ENCODE measurements around the gene FBN2.

The FBN2 gene

DNA sequence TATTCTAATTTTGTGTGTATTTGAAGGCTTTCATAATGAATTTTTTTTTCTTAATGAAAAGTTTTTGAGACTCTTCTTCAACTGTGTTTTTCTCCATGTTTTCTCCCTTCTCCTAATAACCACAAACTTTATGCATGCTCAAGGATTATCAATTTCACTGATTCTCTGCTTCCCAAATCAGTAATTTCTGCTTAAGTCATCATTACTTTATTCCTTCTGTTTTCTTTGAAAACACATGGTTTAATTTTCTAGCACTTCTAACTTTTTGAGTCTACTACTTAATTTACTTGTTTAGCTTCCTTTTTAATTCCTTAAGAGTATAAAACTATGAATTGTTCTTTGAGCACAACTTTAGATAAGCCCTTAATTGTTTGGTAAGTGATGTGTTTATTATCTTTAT lies 11.5 kb upstream of the FBN2 start:
- no peaks in the 10 kb centered on the region for H3K4me1 ChIP-seq (ENCODE audit: control insufficient read depth in 2 of 2, insufficient read depth in 1 of 2, low read depth in 1 of 2, low read length in 2 of 2)
- no peak overlapping the region for H2BK15ac ChIP-seq (ENCODE audit: low read length)
- H3K79me1 ChIP-seq (ENCODE audit: low read depth, low read length) = no peaks in the 10 kb centered on the region
- H2AK5ac ChIP-seq (ENCODE audit: low read depth, low read length) = no peak overlapping the region
- no peak overlapping the region for H3K27ac ChIP-seq (replicated peaks; ENCODE audit: low read length)
- no peak overlapping the region for H2BK5ac ChIP-seq (ENCODE audit: low read length)
- no peak overlapping the region for H3K18ac ChIP-seq (ENCODE audit: low read length)
- no peak overlapping the region for H4K8ac ChIP-seq (ENCODE audit: low read depth, low read length)
- H3K9ac ChIP-seq (ENCODE audit: low read depth, low read length, poor library complexity) = no peak overlapping the region
- no peak overlapping the region for H2AFZ ChIP-seq (ENCODE audit: low read length)
- no peak overlapping the region for H2BK120ac ChIP-seq (ENCODE audit: low read depth, low read length)
- no peak for DNase-seq (ENCODE audit: low spot score)
- no peak overlapping the region for H2BK12ac ChIP-seq (ENCODE audit: low read length)
- H3K4ac ChIP-seq (ENCODE audit: low read length) = no peak overlapping the region
- no peak overlapping the region for H3K4me3 ChIP-seq (ENCODE audit: low read length in 2 of 2)
- H3K27me3 ChIP-seq (ENCODE audit: control insufficient read depth in 3 of 3, insufficient read depth in 3 of 3, low read depth in 1 of 3, low read length in 3 of 3) = no peaks in the 10 kb centered on the region
- H3K4me2 ChIP-seq (ENCODE audit: insufficient read depth, low read length, poor library complexity, severe bottlenecking) = no peak overlapping the region
- no peak overlapping the region for H3K14ac ChIP-seq (ENCODE audit: low read length)
- no peak overlapping the region for H3K23ac ChIP-seq (ENCODE audit: low read depth, low read length, poor library complexity)
- no peaks in the 10 kb centered on the region for H3K36me3 ChIP-seq (replicated peaks in 1 of 2; ENCODE audit: control insufficient read depth in 2 of 2, insufficient read depth in 2 of 2, low read length in 2 of 2)
- peaks cover under 1 to 4% of the 10 kb centered on the region in 2 donors for H3K9me3 ChIP-seq (replicated peaks in 1 of 2; ENCODE audit: control insufficient read depth in 2 of 2, insufficient read depth in 1 of 2, low read depth in 1 of 2, low read length in 2 of 2)
- no peak overlapping the region for H4K91ac ChIP-seq (ENCODE audit: low read depth, low read length, poor library complexity)

DNA sequence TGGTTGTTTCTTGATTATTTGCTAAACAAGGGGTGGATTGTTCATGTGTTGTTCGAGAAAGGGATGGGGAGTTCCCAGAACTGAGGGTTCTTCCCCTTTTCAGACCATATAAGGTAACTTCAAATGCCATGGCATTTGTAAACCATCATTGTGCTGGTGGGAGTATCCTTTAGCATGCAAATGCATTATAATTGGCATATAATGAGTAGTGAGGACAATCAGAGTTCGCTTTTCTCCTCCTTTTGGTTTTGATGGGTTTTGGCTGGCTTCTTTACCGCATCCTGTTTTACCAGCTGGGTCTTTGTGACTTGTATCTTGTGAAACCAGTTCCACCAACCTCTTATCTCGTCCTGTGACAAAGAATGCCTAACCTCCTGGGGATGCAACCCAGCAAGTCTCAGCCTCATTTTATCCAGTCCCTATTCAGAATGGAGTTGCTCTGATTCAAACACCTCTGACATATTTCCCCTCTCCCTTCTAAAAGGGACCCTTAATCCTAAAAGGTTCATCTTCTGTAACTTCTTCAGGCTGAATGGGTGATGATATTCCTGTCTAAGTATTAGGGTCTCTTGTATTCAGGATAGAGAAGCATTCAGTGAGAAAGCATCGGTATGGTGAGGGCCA lies 8.7 kb upstream of the FBN2 start:
- DNase-seq (ENCODE audit: low spot score) = no peak
- H3K4me3 ChIP-seq (ENCODE audit: low read length in 2 of 2) = no peak overlapping the region
- no peak overlapping the region for H2BK15ac ChIP-seq (ENCODE audit: low read length)

DNA sequence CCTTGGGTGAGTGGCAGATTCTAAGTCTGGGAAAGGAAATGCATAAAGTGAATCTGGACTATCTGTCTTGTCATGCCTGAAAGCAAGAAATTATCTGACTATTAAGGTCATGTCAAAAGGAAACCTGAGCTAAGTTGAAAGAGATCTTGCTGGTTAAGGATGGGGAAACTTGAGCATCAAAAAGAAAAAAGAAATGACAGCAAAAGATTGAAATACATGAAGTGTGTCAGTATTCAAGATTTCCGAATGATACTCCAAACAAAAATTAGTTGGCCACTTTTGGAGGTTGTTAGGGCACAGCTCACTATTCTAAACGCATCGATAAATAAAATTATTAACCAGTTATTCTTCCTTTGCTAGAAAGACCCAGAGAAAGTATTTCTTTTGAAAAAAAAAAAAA lies 3.3 kb upstream of the FBN2 start:
- no peak overlapping the region for H3K14ac ChIP-seq (ENCODE audit: low read length)
- H3K36me3 ChIP-seq (replicated peaks in 1 of 2; ENCODE audit: control insufficient read depth in 2 of 2, insufficient read depth in 2 of 2, low read length in 2 of 2) = no peaks in the 10 kb centered on the region
- no peak overlapping the region for H3K18ac ChIP-seq (ENCODE audit: low read length)
- H2BK120ac ChIP-seq (ENCODE audit: low read depth, low read length) = no peak overlapping the region
- no peak overlapping the region for H2BK12ac ChIP-seq (ENCODE audit: low read length)
- H2AK5ac ChIP-seq (ENCODE audit: low read depth, low read length) = no peak overlapping the region
- whole genome bisulfite sequencing, 2 donors (ENCODE audit: extremely low coverage in 2 of 2, insufficient read length in 2 of 2, insufficient replicate concordance in 1 of 2) = no CpG with 5 or more reads among the region's 3 CpGs
- no peak overlapping the region for H3K23ac ChIP-seq (ENCODE audit: low read depth, low read length, poor library complexity)
- no peaks in the 10 kb centered on the region for H3K4me1 ChIP-seq (ENCODE audit: control insufficient read depth in 2 of 2, insufficient read depth in 1 of 2, low read depth in 1 of 2, low read length in 2 of 2)
- no peak overlapping the region for H3K9ac ChIP-seq (ENCODE audit: low read depth, low read length, poor library complexity)
- H3K4ac ChIP-seq (ENCODE audit: low read length) = no peak overlapping the region
- no peak overlapping the region for H4K8ac ChIP-seq (ENCODE audit: low read depth, low read length)
- no peak overlapping the region for H3K27ac ChIP-seq (replicated peaks; ENCODE audit: low read length)
- no peak overlapping the region for H2BK5ac ChIP-seq (ENCODE audit: low read length)
- DNase-seq (ENCODE audit: low spot score) = no peak
- H3K4me3 ChIP-seq (ENCODE audit: low read length in 2 of 2) = no peak overlapping the region
- H3K27me3 ChIP-seq (ENCODE audit: control insufficient read depth in 3 of 3, insufficient read depth in 3 of 3, low read depth in 1 of 3, low read length in 3 of 3) = no peaks in the 10 kb centered on the region
- H3K79me1 ChIP-seq (ENCODE audit: low read depth, low read length) = peaks cover 5% of the 10 kb centered on the region
- no peak overlapping the region for H2BK15ac ChIP-seq (ENCODE audit: low read length)
- H3K9me3 ChIP-seq (replicated peaks in 1 of 2; ENCODE audit: control insufficient read depth in 2 of 2, insufficient read depth in 1 of 2, low read depth in 1 of 2, low read length in 2 of 2) = peaks cover 2 to 3% of the 10 kb centered on the region in 2 donors
- no peak overlapping the region for H2AFZ ChIP-seq (ENCODE audit: low read length)
- H3K4me2 ChIP-seq (ENCODE audit: insufficient read depth, low read length, poor library complexity, severe bottlenecking) = no peak overlapping the region
- H4K91ac ChIP-seq (ENCODE audit: low read depth, low read length, poor library complexity) = no peak overlapping the region

More for the DNA sequence above, 8.7 kb upstream of the FBN2 start:
- Histone ChIP-seq H2BK12ac (ENCODE audit: low read length) (no peak overlapping the region), H3K27me3 (ENCODE audit: control insufficient read depth in 3 of 3, insufficient read depth in 3 of 3, low read depth in 1 of 3, low read length in 3 of 3) (no peaks in the 10 kb centered on the region), H3K4me1 (ENCODE audit: control insufficient read depth in 2 of 2, insufficient read depth in 1 of 2, low read depth in 1 of 2, low read length in 2 of 2) (no peaks in the 10 kb centered on the region), H2AK5ac (ENCODE audit: low read depth, low read length) (no peak overlapping the region), H3K9ac (ENCODE audit: low read depth, low read length, poor library complexity) (no peak overlapping the region), H3K4me2 (ENCODE audit: insufficient read depth, low read length, poor library complexity, severe bottlenecking) (no peak overlapping the region), H4K91ac (ENCODE audit: low read depth, low read length, poor library complexity) (no peak overlapping the region), H3K9me3 (replicated peaks in 1 of 2; ENCODE audit: control insufficient read depth in 2 of 2, insufficient read depth in 1 of 2, low read depth in 1 of 2, low read length in 2 of 2) (peaks cover 3 to 4% of the 10 kb centered on the region in 2 donors), H4K8ac (ENCODE audit: low read depth, low read length) (no peak overlapping the region), H2AFZ (ENCODE audit: low read length) (no peak overlapping the region), H3K79me1 (ENCODE audit: low read depth, low read length) (no peaks in the 10 kb centered on the region), H3K4ac (ENCODE audit: low read length) (no peak overlapping the region), H3K23ac (ENCODE audit: low read depth, low read length, poor library complexity) (no peak overlapping the region), H3K18ac (ENCODE audit: low read length) (no peak overlapping the region), H3K27ac (replicated peaks; ENCODE audit: low read length) (no peak overlapping the region), H2BK5ac (ENCODE audit: low read length) (no peak overlapping the region), H3K14ac (ENCODE audit: low read length) (no peak overlapping the region), H3K36me3 (replicated peaks in 1 of 2; ENCODE audit: control insufficient read depth in 2 of 2, insufficient read depth in 2 of 2, low read length in 2 of 2) (no peaks in the 10 kb centered on the region), H2BK120ac (ENCODE audit: low read depth, low read length) (no peak overlapping the region)
- no CpG with 5 or more reads among the region's 5 CpGs for WGBS, 2 donors (ENCODE audit: extremely low coverage in 2 of 2, insufficient read length in 2 of 2, insufficient replicate concordance in 1 of 2)

DNA sequence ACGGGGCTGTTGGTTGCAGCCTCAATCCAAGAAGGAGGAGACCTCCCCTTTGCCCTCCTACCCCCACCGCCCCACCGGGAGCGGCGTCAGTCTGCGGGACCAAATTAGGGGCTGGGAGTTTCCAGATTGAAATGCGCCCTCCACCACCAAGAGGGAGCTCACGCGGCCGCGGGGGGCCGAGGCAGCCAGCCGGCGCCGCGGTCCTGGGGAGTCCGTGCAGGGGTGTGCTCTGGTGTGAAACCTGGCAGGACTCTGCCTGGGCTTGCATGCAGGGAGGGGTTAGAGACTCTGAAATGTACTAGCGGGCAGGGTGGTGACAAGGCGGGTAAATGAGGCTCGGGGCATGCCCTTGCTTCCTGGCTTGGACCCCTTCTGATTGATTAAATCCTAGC lies 989 bp upstream of the FBN2 start:
- Histone ChIP-seq H3K9me3 (replicated peaks in 1 of 2; ENCODE audit: control insufficient read depth in 2 of 2, insufficient read depth in 1 of 2, low read depth in 1 of 2, low read length in 2 of 2) (peaks cover 0 to 2% of the 10 kb centered on the region in 2 donors), H4K91ac (ENCODE audit: low read depth, low read length, poor library complexity) (no peak overlapping the region), H2BK12ac (ENCODE audit: low read length) (peak overlapping the region; percentile 75), H3K9ac (ENCODE audit: low read depth, low read length, poor library complexity) (peak overlapping the region; percentile 71), H3K4me2 (ENCODE audit: insufficient read depth, low read length, poor library complexity, severe bottlenecking) (peak overlapping the region; percentile 79), H3K18ac (ENCODE audit: low read length) (peak overlapping the region; percentile 96), H3K27me3 (ENCODE audit: control insufficient read depth in 3 of 3, insufficient read depth in 3 of 3, low read depth in 1 of 3, low read length in 3 of 3) (no peaks in the 10 kb centered on the region), H2BK15ac (ENCODE audit: low read length) (peak overlapping the region; percentile 99), H4K8ac (ENCODE audit: low read depth, low read length) (peak overlapping the region; percentile 32), H3K23ac (ENCODE audit: low read depth, low read length, poor library complexity) (no peak overlapping the region), H2BK120ac (ENCODE audit: low read depth, low read length) (no peak overlapping the region), H2AFZ (ENCODE audit: low read length) (peak overlapping the region; percentile 95), H2BK5ac (ENCODE audit: low read length) (peak overlapping the region; percentile 91), H3K4me3 (ENCODE audit: low read length in 2 of 2) (peak overlapping the region; percentile 83 to 94), H2AK5ac (ENCODE audit: low read depth, low read length) (peak overlapping the region; percentile 10), H3K79me1 (ENCODE audit: low read depth, low read length) (peaks cover 7% of the 10 kb centered on the region), H3K14ac (ENCODE audit: low read length) (no peak overlapping the region), H3K36me3 (replicated peaks in 1 of 2; ENCODE audit: control insufficient read depth in 2 of 2, insufficient read depth in 2 of 2, low read length in 2 of 2) (peaks cover 2 to 15% of the 10 kb centered on the region in 2 donors), H3K4ac (ENCODE audit: low read length) (peak overlapping the region; percentile 1), H3K4me1 (ENCODE audit: control insufficient read depth in 2 of 2, insufficient read depth in 1 of 2, low read depth in 1 of 2, low read length in 2 of 2) (peaks cover 1 to 8% of the 10 kb centered on the region in 2 donors), H3K27ac (replicated peaks; ENCODE audit: low read length) (peak overlapping the region; percentile 95)
- no peak for DNase-seq (ENCODE audit: low spot score)
- WGBS, 2 donors (ENCODE audit: extremely low coverage in 2 of 2, insufficient read length in 2 of 2, insufficient replicate concordance in 1 of 2) = no CpG with 5 or more reads among the region's 20 CpGs

All from neuronal stem cell (in vitro differentiated cells).